Skeletal muscle tissue (tissue), 5 donors: ENCODE data around the gene STX2. TPM values are rescaled to one million over a fixed set of nuclear protein-coding genes. Genes with fewer than 3 reads are reported as not detected.

Experiments used
- H3K27ac ChIP-seq: one replicate; pipeline ENCODE4 v1.7.0; 2013; ENCODE audit warnings: mild to moderate bottlenecking, low read depth, low read length, inconsistent platforms
- H3K27me3 ChIP-seq, 3 donors: one replicate each; pipeline ENCODE4 v1.7.0; 2013; ENCODE audit warnings: low read length in 3 of 3; ENCODE audit not compliant: control insufficient read depth in 3 of 3, insufficient read depth in 3 of 3
- H3K36me3 ChIP-seq, 3 donors: one replicate each; pipeline ENCODE4 v1.7.0; 2013; ENCODE audit warnings: low read length in 3 of 3; ENCODE audit not compliant: control insufficient read depth in 3 of 3, insufficient read depth in 3 of 3
- H3K4me1 ChIP-seq, 3 donors: one replicate each; pipeline ENCODE4 v1.7.0; 2013; ENCODE audit warnings: low read length in 3 of 3, mild to moderate bottlenecking in 3 of 3; ENCODE audit not compliant: control insufficient read depth in 3 of 3, insufficient read depth in 3 of 3
- H3K4me3 ChIP-seq, 3 donors: one replicate each; pipeline ENCODE4 v1.7.0; 2013; ENCODE audit warnings: low read length in 3 of 3
- H3K9ac ChIP-seq, 3 donors: one replicate each; pipeline ENCODE4 v1.7.0; 2013; ENCODE audit warnings: low read length in 3 of 3, mild to moderate bottlenecking in 3 of 3, moderate library complexity in 2 of 3, low read depth in 1 of 3
- H3K9me3 ChIP-seq, 3 donors: one replicate each; pipeline ENCODE4 v1.7.0; 2013; ENCODE audit warnings: low read length in 3 of 3; ENCODE audit not compliant: control insufficient read depth in 3 of 3
- small RNA-seq: library from RNA; depleted of rRNA; stranded (forward); fragments of <200 nt; gene quantifications from one replicate; pipeline ENCODE3, GENCODE V24; 2014
- total RNA-seq: library from RNA; depleted of rRNA; stranded (reverse); fragments of >200 nt; gene quantifications from one replicate; pipeline ENCODE4 v1.2.3, GENCODE V29; 2014
- donor health status: Osteomylitis.

The STX2 gene
- total RNA-seq, 1 donor from 2014 or later: 13.6 TPM

DNA sequence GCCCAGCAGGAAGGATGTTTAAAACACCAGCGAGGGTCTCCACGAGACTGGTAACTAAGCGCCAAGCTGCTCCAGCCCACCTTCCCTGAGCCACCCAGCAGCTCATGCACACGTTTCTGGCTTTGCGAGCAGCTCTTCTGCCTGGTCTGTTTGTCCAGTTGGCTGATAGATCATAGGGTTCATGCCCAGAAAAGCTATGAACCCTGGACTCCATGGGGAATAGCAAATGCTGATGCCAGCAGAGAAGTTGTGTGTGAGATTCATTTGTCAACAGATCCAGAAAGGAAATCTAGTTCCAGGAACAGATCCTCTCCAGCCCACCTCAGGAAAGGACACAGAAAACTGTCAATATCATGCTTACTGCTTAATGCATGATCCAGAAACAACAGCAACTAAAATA is 94.8 kb downstream of the STX2 start:
- H3K27me3 ChIP-seq: peaks cover 2 to 15% (median 15%) of the 10 kb centered on the region in 3 donors
- H3K36me3 ChIP-seq: no peaks in the 10 kb centered on the region
- H3K9me3 ChIP-seq: peaks cover 0 to 4% (median 3%) of the 10 kb centered on the region in 3 donors
- no peaks in the 10 kb centered on the region for H3K4me1 ChIP-seq
- no peak overlapping the region for H3K9ac ChIP-seq
- no peak overlapping the region for H3K27ac ChIP-seq
- H3K4me3 ChIP-seq: no peak overlapping the region

- Histone ChIP-seq H3K9me3 (peaks cover 0 to 5% (median 3%) of the 10 kb centered on the region in 3 donors), H3K27me3 (peaks cover 2 to 18% (median 8%) of the 10 kb centered on the region in 3 donors), H3K4me1 (no peaks in the 10 kb centered on the region), H3K9ac (no peak overlapping the region), H3K36me3 (no peaks in the 10 kb centered on the region), H3K27ac (no peak overlapping the region), H3K4me3 (no peak overlapping the region)
Measured at GRCh38 chr12:130743606-130744005, 95.4 kb downstream of the STX2 start.

DNA sequence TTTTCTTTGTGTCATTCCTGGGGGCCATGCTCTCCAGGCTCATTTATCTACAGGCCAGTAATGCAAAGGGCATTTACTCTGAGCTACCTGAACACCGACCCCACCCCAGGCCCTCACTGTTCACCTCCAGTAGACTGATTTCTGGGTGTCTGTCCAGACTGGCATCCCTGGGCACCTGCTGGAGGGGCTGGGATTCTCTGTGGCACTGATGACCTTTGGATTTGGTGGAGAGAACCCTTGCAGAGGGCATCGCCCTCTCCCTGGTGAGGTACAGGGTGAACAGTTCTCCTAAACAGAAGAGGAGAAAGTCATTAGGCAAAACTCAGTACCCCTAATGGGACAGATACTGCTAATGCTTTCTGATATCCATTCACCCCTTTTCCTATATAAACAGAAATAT is 95.9 kb downstream of the STX2 start:
- no peak overlapping the region for H3K27ac ChIP-seq
- H3K4me1 ChIP-seq: no peaks in the 10 kb centered on the region
- H3K9me3 ChIP-seq: peaks cover 0 to 7% (median 3%) of the 10 kb centered on the region in 3 donors
- no peak overlapping the region for H3K9ac ChIP-seq
- no peak overlapping the region for H3K4me3 ChIP-seq
- H3K36me3 ChIP-seq: no peaks in the 10 kb centered on the region
- peaks cover 2 to 18% (median 8%) of the 10 kb centered on the region in 3 donors for H3K27me3 ChIP-seq

DNA sequence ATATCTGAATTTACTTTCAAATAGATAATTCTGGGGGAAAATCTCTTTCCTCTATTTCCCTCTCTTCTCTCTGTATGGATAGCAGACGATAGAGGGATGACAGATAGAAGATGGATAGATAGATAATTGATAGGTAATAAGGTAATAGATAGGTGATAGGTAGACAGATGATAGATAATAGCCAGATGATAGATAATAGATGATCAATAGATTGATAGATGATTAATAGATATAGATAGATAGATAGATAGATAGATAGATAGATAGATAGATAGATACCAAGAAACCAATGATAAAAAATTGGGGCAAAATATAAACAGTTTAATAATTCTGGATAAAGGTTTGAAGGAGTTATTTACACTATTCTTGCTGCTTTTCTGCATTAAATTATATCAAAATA is 96.3 kb downstream of the STX2 start:
- peaks cover 0 to 7% (median 3%) of the 10 kb centered on the region in 3 donors for H3K9me3 ChIP-seq
- no peak overlapping the region for H3K27ac ChIP-seq
- H3K27me3 ChIP-seq: peaks cover 2 to 16% (median 10%) of the 10 kb centered on the region in 3 donors
- no peaks in the 10 kb centered on the region for H3K36me3 ChIP-seq
- H3K9ac ChIP-seq: no peak overlapping the region
- no peak overlapping the region for H3K4me3 ChIP-seq
- no peaks in the 10 kb centered on the region for H3K4me1 ChIP-seq

GRCh38 chr12:130742112-130742511 is 96.9 kb downstream of the STX2 start:
- Histone ChIP-seq H3K27me3 (peaks cover 2 to 14% (median 12%) of the 10 kb centered on the region in 3 donors), H3K27ac (no peak overlapping the region)

More at GRCh38 chr12:130742112-130742511, 96.9 kb downstream of the STX2 start:
- H3K4me3 ChIP-seq: no peak overlapping the region
- H3K9ac ChIP-seq: no peak overlapping the region
- peaks cover 0 to 7% (median 3%) of the 10 kb centered on the region in 3 donors for H3K9me3 ChIP-seq
- H3K36me3 ChIP-seq: no peaks in the 10 kb centered on the region
- H3K4me1 ChIP-seq: no peaks in the 10 kb centered on the region

Small RNA genes within 50 kb of the gene (small RNA-seq; reads per million reads assigned to genes)
- not detected for gene RNU6-1077P

Other genes with a start within 250 kb of the STX2 start
- 2.6 TPM for gene RIMBP2, start 123.0 kb downstream of the STX2 start, total RNA-seq
- gene RAN, start 32.8 kb upstream of the STX2 start, total RNA-seq: 227 TPM
- 7.8 TPM for gene ADGRD1, start 114.7 kb upstream of the STX2 start, total RNA-seq